Renal cortical epithelial cell (primary cell): Measurements from ENCODE around the gene REM1. TPM values are rescaled to one million over a fixed set of nuclear protein-coding genes. Genes with fewer than 3 reads are reported as not detected.

ENCODE experiments used
- DNase-seq: peaks from one replicate; pipeline ENCODE4 v3.0.0-alpha.2; 2011; ENCODE audit warnings: low read depth
- total RNA-seq: library from RNA; depleted of rRNA; stranded (reverse); fragments of >200 nt; gene quantifications from 2 replicates; pipeline ENCODE4 v1.2.3, GENCODE V29; 2014

REM1 gene
- total RNA-seq, 1 donor from 2014 or later = not detected

GRCh38 chr20:31523361-31524283, 48.5 kb downstream of the REM1 start:
- peak; percentile 63 for DNase-seq

DNA sequence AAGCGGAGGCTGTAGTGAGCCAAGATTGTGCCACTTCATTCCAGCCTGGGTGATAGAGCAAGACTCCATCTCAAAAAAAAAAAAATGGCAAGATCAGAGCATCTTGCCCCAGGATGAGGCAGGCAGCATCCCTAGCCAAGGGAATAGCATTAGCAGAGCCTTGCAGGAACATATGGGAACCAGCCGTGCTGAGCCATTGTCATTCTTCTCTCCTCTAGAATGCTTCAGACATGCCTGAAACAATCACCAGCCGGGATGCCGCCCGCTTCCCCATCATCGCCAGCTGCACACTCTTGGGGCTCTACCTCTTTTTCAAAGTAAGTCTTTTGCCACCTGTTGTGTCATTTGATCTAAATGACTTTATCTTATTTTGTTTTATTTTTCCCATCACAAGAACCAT, 52.2 kb downstream of the REM1 start:
- no peak for DNase-seq

Other genes starting within 250 kb of the REM1 start
- gene DEFB115, start 217.6 kb upstream of the REM1 start, total RNA-seq = not detected in 2 replicates
- gene DEFB116, start 166.7 kb upstream of the REM1 start, total RNA-seq = not detected in 2 replicates
- gene DEFB118, start 106.7 kb upstream of the REM1 start, total RNA-seq = not detected in 2 replicates
- not detected in 2 replicates for gene DEFB119, start 84.7 kb upstream of the REM1 start, total RNA-seq
- gene DEFB121, start 69.1 kb upstream of the REM1 start, total RNA-seq = not detected in 2 replicates
- gene DEFB123, start 34.7 kb upstream of the REM1 start, total RNA-seq = not detected in 2 replicates
- gene DEFB124, start 161 bp upstream of the REM1 start, total RNA-seq = not detected in 2 replicates
- 64.6 and 150 TPM in 2 replicates for gene HM13, start 39.2 kb downstream of the REM1 start, total RNA-seq
- 88.2 and 251 TPM in 2 replicates for gene ID1, start 130.0 kb downstream of the REM1 start, total RNA-seq
- not detected in 2 replicates for gene COX4I2, start 162.6 kb downstream of the REM1 start, total RNA-seq
- 182 and 222 TPM in 2 replicates for gene BCL2L1, start 247.6 kb downstream of the REM1 start, total RNA-seq